Retina (tissue), 1 donor: ENCODE data around the gene LOX.

ENCODE experiments used
- DNase-seq: peaks from one replicate; pipeline ENCODE4 v3.0.0-alpha.2; 2016

The LOX gene

DNA sequence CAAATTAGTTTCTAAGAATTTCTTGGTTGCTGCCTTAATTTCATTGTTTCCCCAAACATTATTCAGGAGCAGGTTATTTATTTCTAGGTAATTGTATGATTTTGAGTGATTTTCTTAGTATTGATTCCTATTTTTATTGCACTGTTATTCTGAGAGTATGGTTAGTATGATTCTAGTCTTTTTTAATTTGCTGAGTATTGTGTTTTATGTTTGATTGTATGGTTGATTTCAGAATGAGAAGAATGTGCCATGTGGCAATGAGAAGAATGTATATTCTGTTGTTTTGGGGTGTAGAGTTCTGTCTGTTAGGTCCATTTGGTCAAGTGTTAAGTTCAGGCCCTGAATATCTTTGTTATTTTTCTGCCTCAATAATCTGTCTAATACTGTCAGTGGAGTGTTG is 27.1 kb downstream of the LOX start:
- no peak for DNase-seq

DNA sequence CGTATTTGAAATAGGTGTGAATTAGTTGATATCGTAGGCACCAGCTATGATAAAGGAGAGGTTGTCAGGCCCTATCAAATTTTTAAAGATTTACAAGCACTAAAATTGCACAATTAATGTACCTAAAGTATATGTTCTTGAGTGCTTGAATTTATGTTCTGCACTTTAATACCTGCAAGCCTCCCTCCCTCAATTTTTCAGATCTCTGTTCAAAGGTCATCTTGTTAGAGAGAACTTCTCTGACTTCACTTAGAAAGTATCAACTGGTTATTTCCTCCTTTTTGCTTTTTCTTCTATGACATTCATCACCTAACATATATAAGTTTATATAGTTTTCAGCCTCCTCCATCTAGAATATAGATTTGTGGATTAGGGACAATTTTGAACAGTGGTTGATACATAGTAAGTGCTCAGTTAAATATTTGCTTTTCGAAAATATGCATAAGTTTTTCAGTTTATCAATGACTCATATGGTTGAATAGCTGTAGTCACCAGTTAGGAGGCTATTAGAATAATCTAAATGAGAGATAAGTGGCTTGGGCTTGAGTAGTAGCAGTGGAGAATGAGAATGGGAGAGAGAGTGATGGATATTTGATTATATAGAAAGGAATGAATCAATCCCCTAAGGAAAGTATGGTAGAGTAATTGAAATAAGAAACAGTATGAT is 37.3 kb downstream of the LOX start:
- DNase-seq: no peak

DNA sequence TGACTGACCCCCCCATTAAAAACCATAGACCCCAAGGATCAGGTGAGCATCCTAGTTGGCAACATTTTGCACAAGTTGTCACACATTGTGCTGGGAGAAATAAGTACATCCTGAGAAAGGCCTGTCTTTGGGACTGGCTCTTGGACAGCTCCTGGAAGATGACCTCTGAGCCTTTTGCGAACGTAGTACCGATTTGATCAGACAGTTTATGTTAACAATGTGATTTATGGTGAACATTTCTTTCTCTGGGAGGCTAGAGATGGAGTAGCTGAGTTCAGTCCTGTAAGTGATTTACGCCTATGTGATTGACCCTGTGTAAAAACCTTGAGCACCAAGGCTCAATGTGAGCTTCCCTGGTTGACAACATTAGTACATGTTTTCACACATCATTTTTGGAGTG is 41.7 kb downstream of the LOX start:
- DNase-seq: no peak

DNA sequence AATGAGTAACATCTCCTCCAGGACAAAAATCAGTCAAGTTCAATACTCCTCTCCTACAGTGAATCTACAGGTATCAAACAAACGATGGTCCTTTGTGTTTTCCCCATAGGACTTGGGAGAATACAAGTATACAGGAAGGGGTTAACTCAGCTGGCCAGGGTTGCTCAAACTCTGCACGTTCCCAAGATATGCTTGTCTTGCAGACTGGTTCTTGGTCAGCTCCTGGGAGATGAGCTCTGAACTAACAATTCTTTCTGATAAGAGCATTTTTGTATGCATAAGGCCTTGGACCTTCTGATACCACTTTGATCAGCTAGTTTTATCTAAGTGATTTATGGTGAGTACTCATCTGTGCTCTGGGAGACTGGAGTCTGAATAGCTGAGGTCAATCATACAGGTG is 42.1 kb downstream of the LOX start:
- no peak for DNase-seq

DNA sequence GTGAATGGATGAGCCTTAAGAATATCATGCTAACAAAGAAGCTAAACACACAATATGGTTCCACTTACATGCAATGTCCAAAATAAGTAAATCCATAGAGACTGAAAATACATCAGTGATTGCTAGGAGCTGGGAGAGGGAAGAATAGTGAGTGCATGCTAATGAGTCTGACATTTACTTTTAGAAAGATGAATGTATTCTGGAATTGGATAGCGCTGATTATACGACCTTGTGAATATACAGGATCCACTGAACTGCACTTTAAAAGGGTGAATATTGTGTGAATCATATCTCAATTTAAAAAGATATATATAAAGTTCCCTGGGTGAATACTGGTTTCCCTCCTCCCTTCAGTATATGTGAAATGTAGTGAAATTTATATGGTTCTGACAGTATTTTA is 46.2 kb downstream of the LOX start:
- no peak for DNase-seq

DNA sequence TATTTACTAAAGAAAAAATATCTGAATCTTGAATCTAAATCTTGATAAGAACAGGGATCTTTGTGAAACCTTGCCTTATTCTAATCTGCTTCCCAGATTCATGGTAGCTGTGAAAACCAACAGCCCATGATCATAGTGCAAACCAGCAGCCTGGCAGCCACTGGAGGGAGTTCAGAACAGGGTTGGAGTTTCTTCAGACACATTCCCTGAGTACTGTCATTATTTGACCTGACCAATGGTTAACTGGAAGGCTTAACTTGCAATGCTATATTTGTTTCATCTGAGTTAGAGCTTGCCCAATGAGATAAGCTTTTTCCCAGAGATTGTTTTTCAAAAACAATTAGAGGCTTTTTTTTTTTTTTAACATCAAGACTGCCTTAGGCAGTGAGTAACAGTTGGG is 47.8 kb downstream of the LOX start:
- no peak for DNase-seq

DNA sequence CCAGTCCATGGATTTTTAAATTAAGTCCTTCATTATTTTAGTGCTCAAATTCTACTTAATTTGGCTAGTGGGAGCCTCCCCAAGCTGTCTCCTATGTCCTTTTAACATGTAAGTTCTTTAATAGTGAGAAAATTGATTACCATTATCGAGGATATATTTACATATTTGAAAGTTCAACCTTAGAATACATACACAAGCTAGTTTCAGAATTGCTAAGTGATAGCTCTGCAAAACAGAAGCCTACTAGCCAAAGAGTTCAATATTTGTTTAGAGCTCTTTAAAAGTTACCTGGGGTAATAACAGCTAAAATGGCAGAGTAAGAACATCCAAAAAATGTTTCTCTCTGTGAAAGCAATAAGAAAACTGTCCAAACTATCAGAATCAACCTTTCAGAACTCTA is 48.2 kb downstream of the LOX start:
- no peak for DNase-seq

DNA sequence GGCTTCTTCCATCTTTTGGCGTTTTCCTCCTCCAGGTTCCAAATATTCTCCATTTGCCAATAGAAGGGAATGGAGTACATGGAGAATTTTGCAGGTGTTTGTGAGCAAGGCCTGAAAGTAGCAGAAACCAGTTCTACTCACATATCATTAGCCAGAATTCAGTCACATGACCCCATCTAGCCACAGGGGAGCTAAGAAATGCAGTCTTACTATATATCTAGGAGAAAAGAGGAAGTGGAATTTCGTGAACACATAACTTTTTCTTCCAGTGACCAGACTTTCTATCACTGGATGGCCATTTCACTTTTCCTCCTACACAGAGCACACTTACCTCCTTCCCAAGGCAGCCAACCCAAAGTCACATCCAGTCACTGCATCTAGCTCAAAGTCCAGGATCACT is 55.1 kb downstream of the LOX start:
- no peak for DNase-seq

DNA sequence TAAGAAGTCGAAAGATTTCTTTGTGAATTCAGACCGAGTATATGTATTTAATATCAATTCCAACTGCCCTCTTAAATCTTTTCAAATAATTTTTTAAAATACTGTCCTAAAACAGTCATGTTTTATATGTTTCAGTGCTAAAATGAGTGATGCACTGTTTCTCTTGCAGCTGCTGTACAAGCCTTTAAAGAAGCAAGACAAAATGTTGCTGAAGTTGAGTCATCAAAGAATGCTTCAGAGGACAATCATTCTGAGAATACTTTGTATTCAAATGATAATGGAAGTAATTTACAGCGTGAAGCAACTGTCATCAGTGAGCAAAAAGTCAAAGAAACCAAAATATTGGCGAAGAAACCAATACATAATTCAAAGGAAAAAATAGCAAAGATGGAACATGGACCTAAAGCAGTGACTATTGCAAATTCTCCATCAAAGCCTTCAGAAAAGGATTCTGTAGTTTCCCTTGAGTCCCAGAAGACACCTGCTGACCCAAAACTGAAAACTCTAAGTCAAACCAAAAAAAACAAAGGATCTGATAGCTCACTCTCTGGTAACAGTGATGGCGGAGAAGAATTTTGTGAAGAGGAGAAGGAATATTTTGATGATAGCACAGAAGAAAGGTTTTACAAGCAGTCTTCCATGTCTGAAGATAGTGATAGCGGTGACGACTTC is 58.0 kb downstream of the LOX start:
- DNase-seq: no peak

DNA sequence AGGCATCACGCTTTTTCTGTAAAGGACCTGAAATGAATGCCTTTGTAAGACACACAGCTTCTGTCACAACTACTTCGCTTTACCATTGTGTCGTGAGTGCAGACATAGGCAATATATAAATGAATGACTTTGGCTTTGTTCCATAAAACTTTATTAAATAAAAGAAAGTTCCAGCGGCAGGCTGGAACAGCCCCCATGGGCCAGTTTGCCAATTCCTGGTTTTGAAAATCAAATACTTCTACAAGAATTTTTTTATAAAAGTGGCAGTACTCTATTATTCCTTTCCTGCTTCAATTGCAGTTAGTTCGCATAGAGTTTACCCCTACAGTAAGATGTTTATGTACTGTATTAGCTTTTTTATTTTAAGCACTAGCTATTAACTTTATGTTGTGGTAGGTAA is 62.6 kb downstream of the LOX start:
- DNase-seq: no peak

DNA sequence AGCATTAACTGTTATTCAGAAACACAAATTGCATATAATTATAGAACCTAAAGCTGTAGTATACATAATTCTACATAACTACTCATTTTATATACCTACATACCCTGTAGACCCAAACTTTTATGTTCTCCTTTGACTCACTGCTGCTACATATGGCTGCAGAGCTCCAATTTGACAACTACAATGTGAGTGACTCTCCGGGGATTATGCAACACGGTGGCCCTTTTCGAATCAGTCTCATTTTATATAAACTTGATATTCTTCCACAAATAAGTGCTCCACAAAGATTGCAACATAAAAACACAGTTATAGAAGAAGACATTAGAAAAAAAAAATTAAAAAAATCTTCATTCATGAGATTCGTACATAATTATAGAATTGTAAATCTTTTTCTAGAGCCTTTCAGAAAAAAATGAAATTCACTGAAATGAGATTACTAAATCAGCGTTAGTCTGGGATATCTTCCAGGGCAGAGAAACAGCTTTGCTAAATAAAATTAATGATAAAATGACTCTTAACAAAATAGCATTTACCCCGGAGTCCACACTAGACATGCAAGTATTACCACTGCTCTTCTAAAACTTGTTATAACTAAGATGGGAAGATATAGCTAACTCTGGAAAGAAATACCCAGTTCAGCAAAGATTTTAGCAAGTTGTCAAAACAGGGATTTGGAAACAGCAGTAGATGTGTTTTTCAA is 63.7 kb downstream of the LOX start:
- DNase-seq: no peak
